ENCODE results near the gene NMBR.
"Not testable (repeated sequence)": the region's sequence is repeated elsewhere in the genome, so short reads cannot be mapped to it uniquely, and the experiment has no call there.

The NMBR gene

GRCh38 chr6:142155895-142156757 is 9.2 kb upstream of the NMBR start:
- H3K4me3 ChIP-seq (ENCODE audit: low read depth, low read length): no peak overlapping the region
- TF ChIP-seq, protein P1, sequence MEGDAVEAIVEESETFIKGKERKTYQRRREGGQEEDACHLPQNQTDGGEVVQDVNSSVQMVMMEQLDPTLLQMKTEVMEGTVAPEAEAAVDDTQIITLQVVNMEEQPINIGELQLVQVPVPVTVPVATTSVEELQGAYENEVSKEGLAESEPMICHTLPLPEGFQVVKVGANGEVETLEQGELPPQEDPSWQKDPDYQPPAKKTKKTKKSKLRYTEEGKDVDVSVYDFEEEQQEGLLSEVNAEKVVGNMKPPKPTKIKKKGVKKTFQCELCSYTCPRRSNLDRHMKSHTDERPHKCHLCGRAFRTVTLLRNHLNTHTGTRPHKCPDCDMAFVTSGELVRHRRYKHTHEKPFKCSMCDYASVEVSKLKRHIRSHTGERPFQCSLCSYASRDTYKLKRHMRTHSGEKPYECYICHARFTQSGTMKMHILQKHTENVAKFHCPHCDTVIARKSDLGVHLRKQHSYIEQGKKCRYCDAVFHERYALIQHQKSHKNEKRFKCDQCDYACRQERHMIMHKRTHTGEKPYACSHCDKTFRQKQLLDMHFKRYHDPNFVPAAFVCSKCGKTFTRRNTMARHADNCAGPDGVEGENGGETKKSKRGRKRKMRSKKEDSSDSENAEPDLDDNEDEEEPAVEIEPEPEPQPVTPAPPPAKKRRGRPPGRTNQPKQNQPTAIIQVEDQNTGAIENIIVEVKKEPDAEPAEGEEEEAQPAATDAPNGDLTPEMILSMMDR (IDR thresholded peaks at IDR 0.05; ENCODE audit: low read depth, low read length): peak; percentile 37
- peak; percentile 47 for DNase-seq (ENCODE audit: low read depth, low spot score)
- in situ Hi-C loops (cut with HindIII; ENCODE audit: low sequenced_read_pairs): no loop called here

GRCh38 chr6:142155091-142155490 is 8.2 kb upstream of the NMBR start:
- H3K4me3 ChIP-seq (ENCODE audit: low read depth, low read length): no peak overlapping the region
- TF ChIP-seq, protein P1 (IDR thresholded peaks at IDR 0.05; ENCODE audit: low read depth, low read length): no peak
- in situ Hi-C loops (cut with HindIII; ENCODE audit: low sequenced_read_pairs): no loop called here
- no peak for DNase-seq (ENCODE audit: low read depth, low spot score)

GRCh38 chr6:142154336-142154735 is 7.4 kb upstream of the NMBR start:
- in situ Hi-C loops (cut with HindIII; ENCODE audit: low sequenced_read_pairs): no loop called here
- TF ChIP-seq, protein P1 (IDR thresholded peaks at IDR 0.05; ENCODE audit: low read depth, low read length): no peak
- no peak overlapping the region for H3K4me3 ChIP-seq (ENCODE audit: low read depth, low read length)
- no peak for DNase-seq (ENCODE audit: low read depth, low spot score)

GRCh38 chr6:142153196-142153595 is 6.3 kb upstream of the NMBR start:
- H3K4me3 ChIP-seq (ENCODE audit: low read depth, low read length): no peak overlapping the region
- in situ Hi-C loops (cut with HindIII; ENCODE audit: low sequenced_read_pairs): no loop called here
- no peak for DNase-seq (ENCODE audit: low read depth, low spot score)
- TF ChIP-seq, protein P1 (IDR thresholded peaks at IDR 0.05; ENCODE audit: low read depth, low read length): no peak

DNA sequence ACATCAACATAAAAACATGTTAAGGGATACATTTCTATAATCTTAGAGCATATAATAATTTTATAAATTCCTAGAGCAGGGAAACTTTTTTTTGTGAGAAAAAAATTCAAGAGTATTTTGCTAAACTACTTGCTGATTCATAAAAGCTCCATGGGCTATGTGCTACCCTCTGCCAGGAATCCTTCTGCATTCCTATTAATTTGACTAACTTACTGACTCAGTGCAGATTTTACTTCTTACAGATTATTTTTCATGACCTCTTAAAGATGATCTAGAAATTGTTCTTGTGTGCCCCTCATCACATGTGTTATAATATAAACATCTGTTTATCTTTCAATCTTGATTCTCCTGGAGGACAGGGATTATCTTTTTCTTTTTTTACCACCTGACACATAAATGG is 5.8 kb upstream of the NMBR start:
- peak; percentile 50 for DNase-seq (ENCODE audit: low read depth, low spot score)
- H3K4me3 ChIP-seq (ENCODE audit: low read depth, low read length): no peak overlapping the region
- in situ Hi-C loops (cut with HindIII; ENCODE audit: low sequenced_read_pairs): no loop called here
- TF ChIP-seq, protein P1 (IDR thresholded peaks at IDR 0.05; ENCODE audit: low read depth, low read length): no peak

- DNase-seq (ENCODE audit: low read depth, low spot score); H3K4me3 ChIP-seq (ENCODE audit: low read depth, low read length); in situ Hi-C loops (cut with HindIII; ENCODE audit: low sequenced_read_pairs): not testable (repeated sequence)
These were observed 5.4 kb downstream of the NMBR start for GRCh38 chr6:142141531-142141930.

GRCh38 chr6:142138876-142139275 is 8.0 kb downstream of the NMBR start:
- DNase-seq (ENCODE audit: low read depth, low spot score): no peak
- in situ Hi-C loops (cut with HindIII; ENCODE audit: low sequenced_read_pairs): no loop called here
- no peak overlapping the region for H3K4me3 ChIP-seq (ENCODE audit: low read depth, low read length)
- TF ChIP-seq, protein P1 (IDR thresholded peaks at IDR 0.05; ENCODE audit: low read depth, low read length): no peak
